ENCODE measurements around the gene AP2B1. TPM values are rescaled to one million over a fixed set of nuclear protein-coding genes. Genes with fewer than 3 reads are reported as not detected.

The AP2B1 gene
- total RNA-seq, 1 experiment from 2014 or later: 70.2 TPM

DNA sequence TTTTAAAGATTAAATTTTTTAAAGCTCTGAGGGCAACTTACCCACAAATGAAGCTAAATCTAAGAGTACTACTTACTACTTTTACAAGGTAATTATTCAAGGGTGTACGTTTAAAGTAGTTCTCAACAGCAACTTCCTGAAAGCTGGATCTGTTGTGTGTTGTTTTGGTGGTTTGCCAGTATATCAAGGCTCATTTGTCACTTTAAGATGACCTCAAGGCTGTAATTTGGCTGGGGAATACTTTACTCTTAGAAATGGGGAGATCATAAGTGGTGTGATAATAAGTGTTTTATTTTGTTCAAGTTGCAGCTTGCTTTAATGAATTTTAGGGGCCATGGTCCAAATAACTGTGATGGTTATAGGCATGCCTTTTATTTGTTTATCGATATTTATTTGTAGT, 30.4 kb downstream of the AP2B1 start:
- Histone ChIP-seq H4K20me1 (ENCODE audit: low read length) (peaks cover 8% of the 10 kb centered on the region; the same call in 1 of the 2 replicates), H3K27me3 (ENCODE audit: low read length) (no peaks in the 10 kb centered on the region), H3K36me3 (ENCODE audit: low read depth, low read length) (peaks cover 24% of the 10 kb centered on the region), H2AFZ (ENCODE audit: low read length) (no peak overlapping the region), H3K9me2 (replicated peaks; ENCODE audit: low read length) (no peaks in the 10 kb centered on the region), H3K4me1 (ENCODE audit: insufficient read depth, low read length) (no peaks in the 10 kb centered on the region), H3K4me3 (ENCODE audit: low read length) (no peak overlapping the region), H3K4me2 (ENCODE audit: low read length) (no peak overlapping the region), H3K79me2 (ENCODE audit: low read length) (peaks cover 8% of the 10 kb centered on the region; the same call in 1 of the 2 replicates), H3K9ac (ENCODE audit: low read length) (no peak overlapping the region), H3K27ac (ENCODE audit: low read length) (no peak overlapping the region), H3F3A (ENCODE audit: low read length, unreplicated experiment) (no peaks in the 10 kb centered on the region), H3K9me3 (ENCODE audit: low read length) (no peaks in the 10 kb centered on the region)
- no TSS peak for BruUV-seq (replicated peaks)
- DNase-seq: no peak
- intact Hi-C loops (cut with micrococcal nuclease): no loop called here
- ChIA-PET POLR2A (ENCODE audit: unreplicated experiment) (no interaction called here), CTCF (no interaction called here)
- no peak for ATAC-seq
- TF ChIP-seq, protein P1, sequence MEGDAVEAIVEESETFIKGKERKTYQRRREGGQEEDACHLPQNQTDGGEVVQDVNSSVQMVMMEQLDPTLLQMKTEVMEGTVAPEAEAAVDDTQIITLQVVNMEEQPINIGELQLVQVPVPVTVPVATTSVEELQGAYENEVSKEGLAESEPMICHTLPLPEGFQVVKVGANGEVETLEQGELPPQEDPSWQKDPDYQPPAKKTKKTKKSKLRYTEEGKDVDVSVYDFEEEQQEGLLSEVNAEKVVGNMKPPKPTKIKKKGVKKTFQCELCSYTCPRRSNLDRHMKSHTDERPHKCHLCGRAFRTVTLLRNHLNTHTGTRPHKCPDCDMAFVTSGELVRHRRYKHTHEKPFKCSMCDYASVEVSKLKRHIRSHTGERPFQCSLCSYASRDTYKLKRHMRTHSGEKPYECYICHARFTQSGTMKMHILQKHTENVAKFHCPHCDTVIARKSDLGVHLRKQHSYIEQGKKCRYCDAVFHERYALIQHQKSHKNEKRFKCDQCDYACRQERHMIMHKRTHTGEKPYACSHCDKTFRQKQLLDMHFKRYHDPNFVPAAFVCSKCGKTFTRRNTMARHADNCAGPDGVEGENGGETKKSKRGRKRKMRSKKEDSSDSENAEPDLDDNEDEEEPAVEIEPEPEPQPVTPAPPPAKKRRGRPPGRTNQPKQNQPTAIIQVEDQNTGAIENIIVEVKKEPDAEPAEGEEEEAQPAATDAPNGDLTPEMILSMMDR (conservative IDR thresholded peaks at IDR 0.05; ENCODE audit: low read depth, low read length): no peak
- TF ChIP-seq EZH2 (IDR thresholded peaks at IDR 0.05; ENCODE audit: low read length, unreplicated experiment) (no peak), EZH2phosphoT487 (IDR thresholded peaks at IDR 0.05; ENCODE audit: borderline replicate concordance, low read length) (no peak)

DNA sequence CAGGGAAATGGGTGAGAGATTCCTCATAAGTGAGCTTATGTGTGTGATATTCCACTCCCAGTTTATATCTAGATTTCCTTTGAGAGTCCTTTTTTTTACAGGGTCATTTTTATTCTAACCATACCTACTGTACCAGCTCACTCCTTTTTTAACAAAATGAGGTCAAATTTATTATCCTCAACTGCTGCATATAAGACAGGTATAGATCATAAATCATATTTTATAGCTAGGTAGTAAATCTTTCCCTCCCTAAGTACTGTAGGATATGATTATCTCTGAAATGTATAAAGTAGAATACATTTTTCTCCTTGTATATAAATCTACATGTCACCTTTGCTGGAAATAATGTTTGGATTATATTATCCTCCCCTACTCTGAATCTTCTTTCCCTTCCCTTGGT, 31.5 kb downstream of the AP2B1 start:
- Histone ChIP-seq H3K9ac (ENCODE audit: low read length) (no peak overlapping the region), H3K27me3 (ENCODE audit: low read length) (no peaks in the 10 kb centered on the region), H3K79me2 (ENCODE audit: low read length) (peaks cover 2% of the 10 kb centered on the region; the same call in 1 of the 2 replicates), H3K4me3 (ENCODE audit: low read length) (no peak overlapping the region), H3K27ac (ENCODE audit: low read length) (no peak overlapping the region), H3K36me3 (ENCODE audit: low read depth, low read length) (peaks cover 19% of the 10 kb centered on the region; the same call in 1 of the 2 replicates), H3F3A (ENCODE audit: low read length, unreplicated experiment) (no peaks in the 10 kb centered on the region), H3K9me3 (ENCODE audit: low read length) (no peaks in the 10 kb centered on the region), H3K4me1 (ENCODE audit: insufficient read depth, low read length) (no peaks in the 10 kb centered on the region), H3K4me2 (ENCODE audit: low read length) (no peak overlapping the region), H3K9me2 (replicated peaks; ENCODE audit: low read length) (no peaks in the 10 kb centered on the region), H4K20me1 (ENCODE audit: low read length) (peaks cover 3% of the 10 kb centered on the region; the same call in 1 of the 2 replicates), H2AFZ (ENCODE audit: low read length) (no peak overlapping the region)
- BruUV-seq (replicated peaks): no TSS peak
- DNase-seq: no peak
- TF ChIP-seq EZH2 (IDR thresholded peaks at IDR 0.05; ENCODE audit: low read length, unreplicated experiment): no peak
- TF ChIP-seq, protein P1 (conservative IDR thresholded peaks at IDR 0.05; ENCODE audit: low read depth, low read length): no peak
- POLR2A ChIA-PET (ENCODE audit: unreplicated experiment): no interaction called here
- ATAC-seq: no peak
- CTCF ChIA-PET: no interaction called here
- intact Hi-C loops (cut with micrococcal nuclease): no loop called here

DNA sequence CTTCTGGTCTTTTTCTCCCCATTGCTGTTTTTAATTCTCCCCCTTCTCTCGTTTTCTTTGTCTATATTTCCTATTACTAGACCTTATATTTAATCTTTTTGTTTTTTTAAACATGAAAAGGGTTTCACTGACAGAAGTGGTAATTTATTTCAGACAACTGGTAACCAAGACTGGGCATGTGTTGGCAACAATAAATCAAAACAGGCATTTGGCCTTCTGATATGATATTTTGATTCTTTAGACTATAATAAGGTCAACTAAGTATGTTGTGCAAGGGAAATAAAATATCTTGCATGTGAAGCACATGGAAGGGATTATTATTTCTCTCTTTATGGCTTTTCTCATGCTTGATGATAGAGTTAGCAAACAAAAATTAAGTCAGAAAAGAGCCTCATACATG, 34.6 kb downstream of the AP2B1 start:
- no peak for TF ChIP-seq EZH2 (IDR thresholded peaks at IDR 0.05; ENCODE audit: low read length, unreplicated experiment)
- no peak for TF ChIP-seq EZH2phosphoT487 (IDR thresholded peaks at IDR 0.05; ENCODE audit: borderline replicate concordance, low read length)
- TF ChIP-seq, protein P1 (conservative IDR thresholded peaks at IDR 0.05; ENCODE audit: low read depth, low read length): no peak
- peaks cover under 1% of the 10 kb centered on the region; the same call in 1 of the 2 replicates for H4K20me1 ChIP-seq (ENCODE audit: low read length)
- peaks cover 36% of the 10 kb centered on the region for H3K36me3 ChIP-seq (ENCODE audit: low read depth, low read length)
- ATAC-seq (no peak), DNase-seq (no peak)
- H3K9me3 ChIP-seq (ENCODE audit: low read length): no peaks in the 10 kb centered on the region
- no peak overlapping the region for H3K9ac ChIP-seq (ENCODE audit: low read length)
- intact Hi-C loops (cut with micrococcal nuclease): no loop called here
- H3F3A ChIP-seq (ENCODE audit: low read length, unreplicated experiment): no peaks in the 10 kb centered on the region
- no peaks in the 10 kb centered on the region for H3K4me1 ChIP-seq (ENCODE audit: insufficient read depth, low read length)
- CTCF ChIA-PET: no interaction called here
- no peak overlapping the region for H2AFZ ChIP-seq (ENCODE audit: low read length)
- H3K79me2 ChIP-seq (ENCODE audit: low read length): no peaks in the 10 kb centered on the region
- POLR2A ChIA-PET (ENCODE audit: unreplicated experiment): no interaction called here
- no peaks in the 10 kb centered on the region for H3K9me2 ChIP-seq (replicated peaks; ENCODE audit: low read length)
- H3K4me2 ChIP-seq (ENCODE audit: low read length): no peak overlapping the region
- H3K27me3 ChIP-seq (ENCODE audit: low read length): no peaks in the 10 kb centered on the region
- no peak overlapping the region for H3K27ac ChIP-seq (ENCODE audit: low read length)
- no peak overlapping the region for H3K4me3 ChIP-seq (ENCODE audit: low read length)
- BruUV-seq (replicated peaks): no TSS peak

Data from PC-3 (cell line).